ENCODE data around the gene MTUS2. TPM values are rescaled to one million over a fixed set of nuclear protein-coding genes. Genes with fewer than 3 reads are reported as not detected.

MTUS2 gene
- total and polyA plus RNA-seq, 10 of the 15 experiments (the other 5 are each of a cell fraction or from before 2014, with no cell fraction given) = under 0.01 to 0.05 (median 0.02) TPM; not detected in 6

DNA sequence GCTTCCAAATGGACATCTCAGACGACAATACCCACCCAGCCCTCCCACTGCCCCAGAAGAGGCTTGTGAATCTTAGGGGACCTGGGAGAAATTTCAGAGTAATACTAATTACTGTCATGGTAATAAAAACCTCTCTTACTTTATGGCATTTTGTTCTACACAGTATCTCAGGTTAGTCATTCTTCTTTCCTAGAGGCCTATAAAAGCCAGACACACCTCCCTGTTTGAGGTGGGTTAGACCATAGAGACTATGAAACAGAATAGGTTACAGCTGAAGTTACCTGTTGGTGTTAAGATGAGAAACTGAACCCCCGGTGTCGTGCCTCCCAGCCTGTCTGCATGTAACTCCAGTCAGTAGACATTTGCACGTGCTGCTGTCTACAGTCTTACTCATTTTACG is 661.5 kb downstream of the MTUS2 start:
- POLR2A ChIA-PET = interaction anchor here (0.6 kb wide), 1 partner anchor 628 kb away, joined by 4 read pairs; no protein-coding TSS in a partner anchor
- in situ Hi-C loops (cut with MboI) = no loop called here

GRCh38 chr13:29482504-29482903 is 662.4 kb downstream of the MTUS2 start:
- in situ Hi-C loops (cut with MboI) = no loop called here
- no peak overlapping the region for H2AFZ ChIP-seq (ENCODE audit: control insufficient read depth, low read depth, low read length)
- no peak overlapping the region for H3K4me3 ChIP-seq
- no peaks in the 10 kb centered on the region for H3K79me2 ChIP-seq (ENCODE audit: control insufficient read depth, insufficient read depth, low read length)
- SMC1A ChIA-PET (ENCODE audit: uncharacterized antibody, unreplicated experiment) = no interaction called here
- DNase-seq (ENCODE audit: low read depth, low spot score) (no peak), ATAC-seq (no peak), FAIRE-seq (no peak)
- RAD21 ChIA-PET (ENCODE audit: unreplicated experiment) = no interaction called here
- H4K20me1 ChIP-seq (ENCODE audit: control insufficient read depth, insufficient read depth) = no peaks in the 10 kb centered on the region
- CTCF ChIA-PET = interaction anchor here (0.8 kb wide), 1 partner anchor 10 kb away, joined by 4 read pairs; no protein-coding TSS in a partner anchor
- no peaks in the 10 kb centered on the region for H3K4me1 ChIP-seq (ENCODE audit: control insufficient read depth, insufficient read depth, low read length)
- no peak overlapping the region for H3K4me2 ChIP-seq (ENCODE audit: control insufficient read depth, insufficient read depth)
- intact Hi-C loops (cut with micrococcal nuclease; ENCODE audit: unreplicated experiment) = no loop called here
- no peaks in the 10 kb centered on the region for H3K36me3 ChIP-seq (ENCODE audit: control insufficient read depth in 2 of 2, insufficient read depth in 2 of 2, low read length in 1 of 2)
- no peak overlapping the region for H3K9ac ChIP-seq (ENCODE audit: control insufficient read depth, insufficient read depth, low read length)
- POLR2A ChIA-PET = no interaction called here
- no peaks in the 10 kb centered on the region; a peak in 2 of 4 replicates for H3K27me3 ChIP-seq (replicated peaks in 1 of 2; ENCODE audit: control insufficient read depth in 2 of 2, insufficient read depth in 2 of 2, low read length in 1 of 2)
- no peak overlapping the region for H3K27ac ChIP-seq (ENCODE audit: control insufficient read depth, insufficient read depth)
- no peaks in the 10 kb centered on the region for H3K9me3 ChIP-seq (replicated peaks; ENCODE audit: control insufficient read depth, insufficient read depth, low read length)
- BruUV-seq (replicated peaks) = no TSS peak
- 31% methylated on average over 4 of the region's 4 CpGs for WGBS (ENCODE audit: insufficient coverage, insufficient replicate concordance, low lambda C conversion rate, missing lambda C conversion rate)
- TF ChIP-seq RFX5 (IDR thresholded peaks at IDR 0.05; ENCODE audit: low read depth, low read length) (no peak), E4F1 (IDR thresholded peaks at IDR 0.05; ENCODE audit: borderline replicate concordance, partially characterized antibody) (no peak), SRF (IDR thresholded peaks at IDR 0.05; ENCODE audit: low read depth in 2 of 2, low read length in 2 of 2) (no peak), GABPA (IDR thresholded peaks at IDR 0.05; ENCODE audit: low read depth) (no peak), PBX3 (IDR thresholded peaks at IDR 0.05; ENCODE audit: insufficient replicate concordance, low read depth, low read length) (no peak), ZNF622 (IDR thresholded peaks at IDR 0.05) (no peak), SUZ12 (IDR thresholded peaks at IDR 0.05; ENCODE audit: unreplicated experiment) (no peak), IRF4 (IDR thresholded peaks at IDR 0.05; ENCODE audit: low read depth, low read length) (no peak), MTA2 (IDR thresholded peaks at IDR 0.05; ENCODE audit: low read depth) (no peak)
- TF ChIP-seq, protein P1, sequence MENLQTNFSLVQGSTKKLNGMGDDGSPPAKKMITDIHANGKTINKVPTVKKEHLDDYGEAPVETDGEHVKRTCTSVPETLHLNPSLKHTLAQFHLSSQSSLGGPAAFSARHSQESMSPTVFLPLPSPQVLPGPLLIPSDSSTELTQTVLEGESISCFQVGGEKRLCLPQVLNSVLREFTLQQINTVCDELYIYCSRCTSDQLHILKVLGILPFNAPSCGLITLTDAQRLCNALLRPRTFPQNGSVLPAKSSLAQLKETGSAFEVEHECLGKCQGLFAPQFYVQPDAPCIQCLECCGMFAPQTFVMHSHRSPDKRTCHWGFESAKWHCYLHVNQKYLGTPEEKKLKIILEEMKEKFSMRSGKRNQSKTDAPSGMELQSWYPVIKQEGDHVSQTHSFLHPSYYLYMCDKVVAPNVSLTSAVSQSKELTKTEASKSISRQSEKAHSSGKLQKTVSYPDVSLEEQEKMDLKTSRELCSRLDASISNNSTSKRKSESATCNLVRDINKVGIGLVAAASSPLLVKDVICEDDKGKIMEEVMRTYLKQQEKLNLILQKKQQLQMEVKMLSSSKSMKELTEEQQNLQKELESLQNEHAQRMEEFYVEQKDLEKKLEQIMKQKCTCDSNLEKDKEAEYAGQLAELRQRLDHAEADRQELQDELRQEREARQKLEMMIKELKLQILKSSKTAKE (IDR thresholded peaks at IDR 0.05; ENCODE audit: low read depth, poor library complexity, severe bottlenecking) = no peak

More for the DNA sequence above, 661.5 kb downstream of the MTUS2 start:
- Histone ChIP-seq H3K27ac (ENCODE audit: control insufficient read depth, insufficient read depth) (no peak overlapping the region), H3K27me3 (replicated peaks in 1 of 2; ENCODE audit: control insufficient read depth in 2 of 2, insufficient read depth in 2 of 2, low read length in 1 of 2) (no peaks in the 10 kb centered on the region; a peak in 1 of 4 replicates), H4K20me1 (ENCODE audit: control insufficient read depth, insufficient read depth) (no peaks in the 10 kb centered on the region), H2AFZ (ENCODE audit: control insufficient read depth, low read depth, low read length) (no peak overlapping the region), H3K79me2 (ENCODE audit: control insufficient read depth, insufficient read depth, low read length) (no peaks in the 10 kb centered on the region), H3K36me3 (ENCODE audit: control insufficient read depth in 2 of 2, insufficient read depth in 2 of 2, low read length in 1 of 2) (no peaks in the 10 kb centered on the region), H3K4me3 (no peak overlapping the region), H3K4me2 (ENCODE audit: control insufficient read depth, insufficient read depth) (no peak overlapping the region), H3K4me1 (ENCODE audit: control insufficient read depth, insufficient read depth, low read length) (no peaks in the 10 kb centered on the region), H3K9ac (ENCODE audit: control insufficient read depth, insufficient read depth, low read length) (no peak overlapping the region), H3K9me3 (replicated peaks; ENCODE audit: control insufficient read depth, insufficient read depth, low read length) (no peaks in the 10 kb centered on the region)
- SMC1A ChIA-PET (ENCODE audit: uncharacterized antibody, unreplicated experiment) = no interaction called here
- RAD21 ChIA-PET (ENCODE audit: unreplicated experiment) = no interaction called here
- no peak for FAIRE-seq
- CTCF ChIA-PET = interaction anchor here (1.5 to 1.9 kb wide), 2 partner anchors 15 to 23 kb away, joined by 4 read pairs; no protein-coding TSS in a partner anchor
- intact Hi-C loops (cut with micrococcal nuclease; ENCODE audit: unreplicated experiment) = no loop called here
- no TSS peak for BruUV-seq (replicated peaks)
- ATAC-seq = no peak
- TF ChIP-seq NFYB (IDR thresholded peaks at IDR 0.05; ENCODE audit: insufficient read depth, low read depth, low read length) (no peak), NR2F1 (conservative IDR thresholded peaks at IDR 0.05) (no peak), MTA2 (IDR thresholded peaks at IDR 0.05; ENCODE audit: low read depth) (no peak), BRCA1 (IDR thresholded peaks at IDR 0.05; ENCODE audit: low read depth, low read length) (no peak), IKZF1 (conservative IDR thresholded peaks at IDR 0.05) (no peak), BCL11A (IDR thresholded peaks at IDR 0.05; ENCODE audit: low read depth, low read length) (no peak)
- no peak for DNase-seq (ENCODE audit: low read depth, low spot score)
- 26% methylated on average over 5 of the region's 5 CpGs for WGBS (ENCODE audit: insufficient coverage, insufficient replicate concordance, low lambda C conversion rate, missing lambda C conversion rate)
